BLaER1 (cell line): Measurements from ENCODE around the gene ZCCHC17.

Experiments
- H3K27ac ChIP-seq: shearing (Covaris generic); formaldehyde crosslinking; 2 replicates; pipeline ENCODE4 v1.8.1; 2022
- H3K27me3 ChIP-seq: shearing (Covaris generic); formaldehyde crosslinking; 2 replicates; pipeline ENCODE4 v1.8.1; 2022
- H3K36me3 ChIP-seq: shearing (Covaris generic); formaldehyde crosslinking; 2 replicates; pipeline ENCODE4 v1.8.1; 2022
- H3K4me1 ChIP-seq: shearing (Covaris generic); formaldehyde crosslinking; 2 replicates; pipeline ENCODE4 v1.8.1; 2022
- H3K4me2 ChIP-seq: shearing (Covaris generic); formaldehyde crosslinking; 2 replicates; pipeline ENCODE4 v1.8.1; 2022
- H3K4me3 ChIP-seq: shearing (Covaris generic); formaldehyde crosslinking; 2 replicates; pipeline ENCODE4 v1.8.1; 2022
- H3K9ac ChIP-seq: shearing (Covaris generic); formaldehyde crosslinking; 2 replicates; pipeline ENCODE4 v1.8.1; 2022
- H3K9me3 ChIP-seq: shearing (Covaris generic); formaldehyde crosslinking; 2 replicates; pipeline ENCODE4 v1.8.1; 2022
- H4K20me1 ChIP-seq: shearing (Covaris generic); formaldehyde crosslinking; 2 replicates; pipeline ENCODE4 v1.8.1; 2022
- Cebpa-rat ChIP-seq: shearing (Covaris generic); IDR thresholded peaks from 2 replicates; pipeline ENCODE4 v1.8.1; 2022

ZCCHC17 gene

DNA sequence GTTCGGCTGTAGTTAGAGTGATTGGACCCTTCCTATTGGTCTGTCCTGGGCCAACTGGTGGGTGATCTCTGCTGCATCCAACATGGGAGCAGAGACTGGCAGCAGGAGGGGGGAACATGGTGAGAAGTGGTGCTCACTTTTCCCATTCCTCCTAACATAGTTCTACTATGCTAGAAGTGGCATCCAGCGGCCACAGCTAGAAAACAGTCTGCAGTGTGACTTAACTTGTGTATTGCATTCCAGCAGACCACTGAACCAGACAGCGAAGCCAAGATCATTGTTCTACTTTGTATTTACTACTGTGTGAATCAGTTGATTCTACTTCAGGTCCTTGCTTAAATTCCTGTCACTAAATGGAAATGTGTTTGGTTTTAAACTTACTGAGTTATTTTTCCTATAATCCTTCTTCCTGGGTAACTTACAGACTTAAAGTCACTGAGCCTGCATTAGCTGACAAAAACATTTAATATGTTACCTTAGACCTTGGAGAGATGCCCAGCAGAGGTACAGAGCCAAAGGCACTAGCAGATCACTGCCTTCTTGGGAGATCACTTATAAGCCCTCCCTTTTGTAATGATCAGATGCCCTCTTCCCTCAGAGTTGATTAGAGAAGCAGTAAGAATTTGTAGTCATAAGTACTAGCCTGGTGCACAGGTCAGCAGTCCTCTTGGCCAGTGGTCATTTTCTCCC lies 67.9 kb downstream of the ZCCHC17 start:
- no peak overlapping the region for H3K9ac ChIP-seq
- peaks cover 11% of the 10 kb centered on the region for H3K4me1 ChIP-seq
- no peaks in the 10 kb centered on the region for H3K9me3 ChIP-seq
- H4K20me1 ChIP-seq: no peaks in the 10 kb centered on the region
- peak overlapping the region; percentile 15; the same call in 1 of the 2 replicates for H3K4me2 ChIP-seq
- no peaks in the 10 kb centered on the region for H3K27me3 ChIP-seq
- peaks cover 69% of the 10 kb centered on the region for H3K36me3 ChIP-seq
- H3K4me3 ChIP-seq: no peak overlapping the region
- TF ChIP-seq Cebpa-rat: no peak
- H3K27ac ChIP-seq: no peak overlapping the region

GRCh38 chr1:31366796-31367195 lies 70.0 kb downstream of the ZCCHC17 start:
- H3K4me2 ChIP-seq: no peak overlapping the region
- no peak for TF ChIP-seq Cebpa-rat

GRCh38 chr1:31368611-31369107 lies 71.8 kb downstream of the ZCCHC17 start:
- TF ChIP-seq Cebpa-rat: no peak
- no peaks in the 10 kb centered on the region for H3K9me3 ChIP-seq
- peaks cover 26% of the 10 kb centered on the region for H3K4me1 ChIP-seq
- H4K20me1 ChIP-seq: no peaks in the 10 kb centered on the region
- H3K4me3 ChIP-seq: no peak overlapping the region
- no peak overlapping the region for H3K4me2 ChIP-seq
- no peak overlapping the region for H3K27ac ChIP-seq
- H3K36me3 ChIP-seq: peaks cover 44% of the 10 kb centered on the region
- H3K27me3 ChIP-seq: peaks cover 6% of the 10 kb centered on the region; the same call in 1 of the 2 replicates
- H3K9ac ChIP-seq: no peak overlapping the region

More at GRCh38 chr1:31366796-31367195, 70.0 kb downstream of the ZCCHC17 start:
- H3K36me3 ChIP-seq: peaks cover 50% of the 10 kb centered on the region
- no peak overlapping the region for H3K4me3 ChIP-seq
- no peaks in the 10 kb centered on the region for H3K9me3 ChIP-seq
- no peaks in the 10 kb centered on the region for H4K20me1 ChIP-seq
- H3K27ac ChIP-seq: no peak overlapping the region
- peaks cover 11% of the 10 kb centered on the region for H3K4me1 ChIP-seq
- H3K9ac ChIP-seq: no peak overlapping the region
- H3K27me3 ChIP-seq: no peaks in the 10 kb centered on the region

DNA sequence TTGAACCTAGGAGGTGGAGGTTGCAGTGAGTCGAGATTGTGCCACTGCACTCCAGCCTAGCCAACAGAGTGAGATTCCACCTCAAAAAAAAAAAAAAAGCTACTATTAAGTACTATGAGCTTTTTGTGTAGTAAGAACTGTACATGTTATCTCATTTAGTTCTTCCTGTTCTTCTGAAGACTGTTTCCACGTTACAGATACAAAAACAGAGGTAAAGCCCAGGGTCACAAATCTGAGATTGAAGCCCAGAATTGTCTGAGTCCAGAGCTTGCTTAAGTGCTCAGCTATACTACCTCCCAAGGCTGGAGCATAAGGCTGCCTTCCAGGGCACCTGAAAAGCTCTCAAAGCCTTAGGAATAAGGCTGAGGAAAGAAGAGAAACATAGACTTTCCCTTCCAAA lies 73.2 kb downstream of the ZCCHC17 start:
- TF ChIP-seq Cebpa-rat: no peak
- H3K4me3 ChIP-seq: no peak overlapping the region
- peaks cover 22% of the 10 kb centered on the region for H3K4me1 ChIP-seq
- no peaks in the 10 kb centered on the region for H3K9me3 ChIP-seq
- H3K4me2 ChIP-seq: no peak overlapping the region
- H3K36me3 ChIP-seq: peaks cover 30% of the 10 kb centered on the region
- peaks cover 6% of the 10 kb centered on the region; the same call in 1 of the 2 replicates for H3K27me3 ChIP-seq
- H4K20me1 ChIP-seq: no peaks in the 10 kb centered on the region
- no peak overlapping the region for H3K27ac ChIP-seq
- H3K9ac ChIP-seq: no peak overlapping the region

DNA sequence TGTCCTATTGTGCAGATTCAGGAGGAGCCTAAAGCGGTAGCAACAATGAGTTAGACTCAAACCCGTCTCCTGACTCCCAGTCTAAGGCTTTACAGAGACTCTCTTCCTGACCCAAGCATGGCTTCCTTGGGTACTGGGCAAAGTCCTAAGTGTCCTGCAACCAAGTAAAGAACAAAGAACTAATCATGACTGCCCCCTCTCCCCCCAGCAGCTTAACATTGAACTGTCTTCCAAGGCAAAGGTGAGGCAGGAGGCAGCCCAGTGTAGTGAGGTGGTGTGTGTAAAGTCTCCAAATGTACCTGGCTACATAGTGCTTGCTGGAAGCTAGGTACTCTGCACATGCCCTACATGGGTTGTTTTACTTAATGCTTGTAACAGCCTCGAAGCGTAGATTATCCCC lies 73.7 kb downstream of the ZCCHC17 start:
- no peak for TF ChIP-seq Cebpa-rat
- Histone ChIP-seq H3K27ac (no peak overlapping the region), H3K4me2 (no peak overlapping the region), H3K9me3 (no peaks in the 10 kb centered on the region), H3K4me1 (peaks cover 22% of the 10 kb centered on the region), H3K9ac (no peak overlapping the region), H4K20me1 (no peaks in the 10 kb centered on the region), H3K27me3 (peaks cover 6% of the 10 kb centered on the region; the same call in 1 of the 2 replicates), H3K36me3 (peaks cover 25% of the 10 kb centered on the region), H3K4me3 (no peak overlapping the region)

DNA sequence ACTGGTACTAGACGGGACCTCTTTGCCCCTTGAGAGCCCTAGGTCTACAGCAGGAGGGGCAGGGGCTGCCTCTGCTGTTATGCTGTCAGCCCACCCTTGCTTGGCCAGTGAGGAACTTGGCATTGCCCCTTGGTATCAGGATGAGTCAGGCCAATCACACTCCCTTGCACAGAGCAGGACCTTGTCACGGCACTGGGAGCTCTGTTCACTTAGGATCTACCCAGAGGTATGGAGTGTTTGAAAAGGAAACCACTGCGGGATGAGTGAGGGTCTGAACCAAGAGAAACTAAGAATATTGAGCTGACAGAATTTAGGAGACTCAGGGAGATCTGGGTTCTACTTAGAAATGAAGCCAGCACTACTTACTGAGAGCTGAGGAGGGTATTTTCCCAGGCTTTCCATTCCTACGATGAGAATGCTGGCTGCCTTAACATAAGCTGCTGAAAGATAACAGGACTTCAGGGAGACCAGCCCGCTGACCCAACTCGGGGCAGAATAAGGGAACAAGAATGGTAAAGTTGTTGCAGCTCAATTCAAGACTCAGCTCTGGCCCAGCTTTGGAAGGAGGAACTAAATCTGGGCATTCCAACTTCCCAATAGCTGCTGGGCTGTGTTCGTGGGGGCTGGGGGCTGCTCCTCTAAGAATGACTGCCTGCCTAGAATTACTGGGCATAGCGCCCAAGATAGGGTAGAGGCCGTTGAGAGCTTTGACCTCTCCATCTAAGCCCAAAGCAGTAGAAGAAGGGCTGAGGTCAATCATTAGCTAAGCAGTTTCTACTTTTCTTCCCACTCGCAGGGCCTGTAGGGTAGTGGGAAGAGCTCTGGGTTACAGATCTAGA lies 74.5 kb downstream of the ZCCHC17 start:
- no peak for TF ChIP-seq Cebpa-rat
- H3K27ac ChIP-seq: no peak overlapping the region
- no peak overlapping the region for H3K4me3 ChIP-seq
- no peak overlapping the region for H3K9ac ChIP-seq
- H3K9me3 ChIP-seq: no peaks in the 10 kb centered on the region
- H3K4me1 ChIP-seq: peaks cover 22% of the 10 kb centered on the region
- peaks cover 17% of the 10 kb centered on the region for H3K36me3 ChIP-seq
- H4K20me1 ChIP-seq: no peaks in the 10 kb centered on the region
- peak overlapping the region; percentile 99; the same call in 1 of the 2 replicates for H3K4me2 ChIP-seq
- H3K27me3 ChIP-seq: peaks cover 6% of the 10 kb centered on the region; the same call in 1 of the 2 replicates

GRCh38 chr1:31372051-31372450 lies 75.2 kb downstream of the ZCCHC17 start:
- no peaks in the 10 kb centered on the region for H4K20me1 ChIP-seq
- H3K27ac ChIP-seq: no peak overlapping the region
- H3K9me3 ChIP-seq: no peaks in the 10 kb centered on the region
- H3K36me3 ChIP-seq: peaks cover 10% of the 10 kb centered on the region
- TF ChIP-seq Cebpa-rat: no peak
- H3K4me1 ChIP-seq: peaks cover 22% of the 10 kb centered on the region
- H3K4me3 ChIP-seq: no peak overlapping the region
- peak overlapping the region; percentile 99 for H3K4me2 ChIP-seq
- H3K27me3 ChIP-seq: peaks cover 6% of the 10 kb centered on the region; the same call in 1 of the 2 replicates
- no peak overlapping the region for H3K9ac ChIP-seq

DNA sequence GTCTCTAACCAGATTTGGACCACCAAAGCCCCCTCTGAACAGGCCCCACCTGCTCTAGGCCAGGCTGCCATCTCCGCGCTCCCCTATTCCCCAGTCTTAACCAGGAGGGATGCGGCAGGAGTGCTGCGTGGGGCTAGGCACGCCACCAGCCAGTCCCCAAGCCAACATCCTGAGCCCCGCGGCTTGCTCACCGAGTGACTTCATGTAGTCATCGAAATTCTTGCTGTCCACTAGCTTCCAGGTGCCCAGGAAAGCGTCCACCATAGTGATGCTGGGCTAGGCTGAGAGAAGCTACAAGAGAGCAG lies 75.9 kb downstream of the ZCCHC17 start:
- H3K36me3 ChIP-seq: peaks cover 3% of the 10 kb centered on the region; the same call in 1 of the 2 replicates
- no peaks in the 10 kb centered on the region for H4K20me1 ChIP-seq
- TF ChIP-seq Cebpa-rat: no peak
- peak overlapping the region; percentile 66 for H3K27ac ChIP-seq
- H3K4me3 ChIP-seq: peak overlapping the region; percentile 67
- peaks cover 22% of the 10 kb centered on the region for H3K4me1 ChIP-seq
- no peaks in the 10 kb centered on the region for H3K9me3 ChIP-seq
- H3K9ac ChIP-seq: peak overlapping the region; percentile 75
- peaks cover 6% of the 10 kb centered on the region; the same call in 1 of the 2 replicates for H3K27me3 ChIP-seq
- H3K4me2 ChIP-seq: peak overlapping the region; percentile 99

DNA sequence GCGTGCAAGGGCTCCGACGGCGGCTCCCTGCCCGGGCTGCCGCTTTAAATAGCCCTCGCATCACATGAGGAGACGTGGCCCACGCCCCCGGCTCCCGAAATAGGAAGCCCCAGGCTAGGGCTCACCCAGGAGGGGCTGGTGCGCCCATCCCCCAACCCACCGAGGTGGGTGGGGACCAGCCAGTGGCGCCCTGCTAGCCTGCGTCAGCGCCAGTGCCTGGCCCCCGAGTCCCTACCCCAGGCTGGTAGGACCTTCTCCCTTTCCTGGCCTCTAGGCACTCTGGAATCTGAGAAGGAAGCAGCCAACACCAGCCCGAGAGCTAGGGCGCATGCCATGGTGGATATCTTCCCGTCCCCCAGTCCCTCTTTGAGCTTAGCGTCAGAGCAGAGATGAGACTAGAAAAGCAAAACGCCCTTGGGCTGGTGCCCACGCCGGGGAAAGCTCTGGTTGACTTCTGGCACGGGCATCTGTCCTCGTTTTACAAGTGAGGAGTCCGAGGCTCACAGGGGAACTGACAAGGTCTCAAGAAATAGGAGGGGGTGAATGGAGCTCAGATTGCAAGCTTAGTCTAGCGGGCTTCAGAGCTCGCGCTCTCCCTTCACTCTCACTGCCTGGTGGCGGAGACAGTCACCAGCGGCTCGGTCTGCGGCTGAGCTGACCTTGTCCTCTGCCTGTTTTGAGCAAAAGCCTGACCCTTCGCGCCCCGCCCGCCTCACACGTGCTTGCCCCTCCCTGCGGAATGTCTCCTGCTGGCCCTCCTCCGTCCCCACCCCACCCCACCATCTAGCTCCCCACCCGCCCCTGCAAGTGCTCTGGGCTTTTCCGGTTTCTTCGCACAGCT lies 76.4 kb downstream of the ZCCHC17 start, which contains the start of gene FABP3:
TSS of gene FABP3 (minus strand) at position 21 of the 841 bp plus-strand sequence. CDS start 62 bp downstream, outside the sequence.
- Histone ChIP-seq H3K9me3 (no peaks in the 10 kb centered on the region), H3K4me2 (peak within 1 kb of the TSS; percentile 99)

More for the DNA sequence above, 76.4 kb downstream of the ZCCHC17 start, which contains the start of gene FABP3:
- Histone ChIP-seq H3K27ac (peak within 1 kb of the TSS; percentile 66), H3K9ac (peak within 1 kb of the TSS; percentile 75), H3K27me3 (peaks cover 6% of the 10 kb centered on the region; the same call in 1 of the 2 replicates), H4K20me1 (no peaks in the 10 kb centered on the region), H3K4me3 (peak within 1 kb of the TSS; percentile 67), H3K4me1 (peaks cover 22% of the 10 kb centered on the region), H3K36me3 (no peaks in the 10 kb centered on the region)
- no peak for TF ChIP-seq Cebpa-rat
